ENCODE measurements around the gene RCAN3. TPM values are rescaled to one million over a fixed set of nuclear protein-coding genes. Genes with fewer than 3 reads are reported as not detected.

The RCAN3 gene
- 0.09 and 0.51 TPM in 2 replicates for total RNA-seq (2011; cell fraction: chromatin; rRNA removed; ENCODE audit: low replicate concordance)
- total RNA-seq (2011; cell fraction: nucleolus; rRNA removed), result under 0.01 TPM in 1 of 2 replicates, not detected in the other
- total RNA-seq (2011; cell fraction: nucleoplasm; rRNA removed), result 0.23 and 0.37 TPM in 2 replicates
- total RNA-seq (2014; rRNA removed), result 0.24 and 1.4 TPM in 2 replicates
- 0.29 and 0.33 TPM in 2 replicates for total RNA-seq (2014; rRNA removed; fragmentation: Illumina TruSeq; extraction: Trizol)
- total RNA-seq (2015; rRNA removed; fragmentation: Illumina TruSeq; extraction: Trizol), result 0.26 and 0.43 TPM in 2 replicates
- total RNA-seq (2021), result 0.42 and 0.84 TPM in 2 replicates
- 0.07 and 0.45 TPM in 2 replicates for polyA plus RNA-seq (2011; rRNA removed)
- polyA plus RNA-seq (2011; cell fraction: cytosol; rRNA removed), result 0.09 and 0.16 TPM in 2 replicates
- 0.27 and 0.36 TPM in 2 replicates for polyA plus RNA-seq (2011; cell fraction: nucleus; rRNA removed)
- 0.58 and 0.69 TPM in 2 replicates for polyA plus RNA-seq (2012)
- 0.43 and 0.55 TPM in 2 replicates for polyA plus RNA-seq (2014; fragmentation: Illumina TruSeq; extraction: Trizol)
- polyA plus RNA-seq (2014; fragmentation: Nextera tagmentation; extraction: Ambion mirVana), result under 1 TPM; 0.10 to 0.11 TPM
- 0.23 and 1.4 TPM in 2 replicates for polyA plus RNA-seq (2014; rRNA removed)
- polyA minus RNA-seq (2011; rRNA and poly(A)+ RNA removed), result 0.18 and 0.35 TPM in 2 replicates
- polyA minus RNA-seq (2011; cell fraction: cytosol; rRNA and poly(A)+ RNA removed), result 1.4 TPM in 1 of 2 replicates, not detected in the other
- polyA minus RNA-seq (2011; cell fraction: nucleus; rRNA and poly(A)+ RNA removed), result not detected in 2 replicates
- percentile 34 among the genes with signal in this experiment for Bru-seq, nascent RNA
- BruChase-seq, experiment 1, labeled RNA remaining after a 2-hour chase, result percentile 29 among the genes with signal in this experiment
- BruChase-seq, experiment 2, labeled RNA remaining after a 6-hour chase, result percentile 33 among the genes with signal in this experiment
- long read RNA-seq, experiment 1, full-length matches to known transcripts, result 3 of 5 reads
- long read RNA-seq, experiment 1, partial matches to known transcripts, result 1 of 5 reads
- long read RNA-seq, experiment 1, other reads (novel, unspliced or antisense), result 1 of 5 reads
- long read RNA-seq, experiment 2, result 0 reads
- long read RNA-seq, experiment 3, result 0 reads

DNA sequence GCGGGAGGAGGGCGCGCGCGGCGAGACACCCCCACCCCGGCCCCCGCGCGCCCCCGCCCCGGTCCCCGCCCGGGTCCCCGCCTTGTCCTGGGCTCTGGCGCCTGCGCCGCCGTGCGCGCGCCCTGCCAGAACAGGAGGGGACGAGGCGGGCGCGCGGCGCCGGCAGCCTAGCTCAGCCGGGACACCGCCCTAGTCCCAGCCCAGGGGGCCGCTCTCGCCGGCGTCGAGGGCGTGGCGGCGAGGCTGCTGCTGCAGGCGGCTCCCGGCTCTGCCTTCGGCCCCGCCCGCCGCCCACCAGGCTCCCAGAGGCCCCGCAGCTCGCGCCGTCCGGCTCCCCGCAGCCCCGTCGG is at the start of gene RCAN3:
Gene RCAN3 (plus strand): TSS at position 128 of the 350 bp plus-strand sequence. CDS start 11,537 bp downstream, outside the sequence.
- peak; percentile 96 for ATAC-seq
- H3K27me3 ChIP-seq (ENCODE audit: control insufficient read depth in 2 of 2, insufficient read depth in 2 of 2, low read length in 2 of 2), result peaks cover 33 to 43% of the 10 kb centered on the region in 2 experiments
- peak within 1 kb of the TSS; percentile 92 for H3K4me2 ChIP-seq (ENCODE audit: insufficient read depth, low read length)
- peak within 1 kb of the TSS; percentile 67 for H3K4me3 ChIP-seq
- intact Hi-C loops (cut with micrococcal nuclease), result loop anchor here (5.0 kb wide), 1 partner anchor 85 kb away; the partner anchor contains the start of gene NIPAL3
- POLR2A ChIA-PET, result interaction anchor here (0.8 to 1.3 kb wide), 5 partner anchors 9 to 84 kb away, joined by 3 to 5 read pairs (median 3); no protein-coding TSS in a partner anchor
- WGBS (ENCODE audit: insufficient coverage, low coverage, missing lambda C conversion rate), result 0% methylated on average over 16 of the region's 53 CpGs
- no TSS peak for BruUV-seq (replicated peaks)
- no peaks in the 10 kb centered on the region for H3K79me2 ChIP-seq (ENCODE audit: control insufficient read depth, insufficient read depth, low read length)
- no peak for FAIRE-seq
- no peaks in the 10 kb centered on the region for H3K9me1 ChIP-seq (ENCODE audit: control insufficient read depth, insufficient read depth, low read length)
- H2AFZ ChIP-seq (ENCODE audit: low read depth, low read length), result peak within 1 kb of the TSS; percentile 97
- peaks cover 18 to 22% of the 10 kb centered on the region in 2 experiments for H3K4me1 ChIP-seq (replicated peaks in 1 of 2; ENCODE audit: control insufficient read depth in 2 of 2, insufficient read depth in 2 of 2, low read length in 2 of 2)
- 0 out of 2 replicates have a peak, but pooled peaks cover 3% of the 10 kb centered on the region for H4K20me1 ChIP-seq (replicated peaks; ENCODE audit: control insufficient read depth, insufficient read depth, low read length)
- in situ Hi-C loops (cut with MboI), result no loop called here
- H3K9ac ChIP-seq (ENCODE audit: insufficient read depth in 1 of 2, low read depth in 2 of 2, low read length in 2 of 2), result peak within 1 kb of the TSS; percentile 76 to 92
- CTCF ChIA-PET (ENCODE audit: low intra/inter-chr PET ratio), result no interaction called here
- no peaks in the 10 kb centered on the region for H3K9me3 ChIP-seq (replicated peaks; ENCODE audit: control insufficient read depth, insufficient read depth, low read depth, low read length)
- no peaks in the 10 kb centered on the region for H3K36me3 ChIP-seq (ENCODE audit: control insufficient read depth, insufficient read depth, low read length)
- peak within 1 kb of the TSS; percentile 78 for H3K27ac ChIP-seq (ENCODE audit: extremely low read depth, low read depth, low read length)
- peak; percentile 95 to 98 (median 97) for DNase-seq (ENCODE audit: extremely low read depth in 1 of 4, low spot score in 3 of 4)
- TF ChIP-seq NRF1 (conservative IDR thresholded peaks at IDR 0.05 in 1 of 2, IDR thresholded peaks at IDR 0.05 in 1 of 2) (peak; percentile 65 to 73; a peak in 2 of 4 replicates), NONO (IDR thresholded peaks at IDR 0.05; ENCODE audit: low read depth in 2 of 2, low read length in 1 of 2) (peak in 1 of 2 experiments; percentile 73; a peak in 1 of 4 replicates), SAFB2 (IDR thresholded peaks at IDR 0.05; ENCODE audit: borderline replicate concordance, low read depth, low read length, severe bottlenecking) (no peak), CBX1 (IDR thresholded peaks at IDR 0.05; ENCODE audit: low read depth) (no peak), MEIS2 (IDR thresholded peaks at IDR 0.05; ENCODE audit: partially characterized antibody) (peak; percentile 24), TBP (optimal IDR thresholded peaks at IDR 0.05; ENCODE audit: low read depth, low read length) (no peak), RB1 (IDR thresholded peaks at IDR 0.05; ENCODE audit: low read depth) (peak; percentile 69), POLR3G (IDR thresholded peaks at IDR 0.05; ENCODE audit: extremely low read depth, insufficient read length, insufficient replicate concordance) (no peak), RBM17 (IDR thresholded peaks at IDR 0.05; ENCODE audit: borderline replicate concordance, low read depth, low read length) (no peak), GATAD2B (IDR thresholded peaks at IDR 0.05; ENCODE audit: borderline replicate concordance) (peak; percentile 86)
- TF ChIP-seq, protein P1, sequence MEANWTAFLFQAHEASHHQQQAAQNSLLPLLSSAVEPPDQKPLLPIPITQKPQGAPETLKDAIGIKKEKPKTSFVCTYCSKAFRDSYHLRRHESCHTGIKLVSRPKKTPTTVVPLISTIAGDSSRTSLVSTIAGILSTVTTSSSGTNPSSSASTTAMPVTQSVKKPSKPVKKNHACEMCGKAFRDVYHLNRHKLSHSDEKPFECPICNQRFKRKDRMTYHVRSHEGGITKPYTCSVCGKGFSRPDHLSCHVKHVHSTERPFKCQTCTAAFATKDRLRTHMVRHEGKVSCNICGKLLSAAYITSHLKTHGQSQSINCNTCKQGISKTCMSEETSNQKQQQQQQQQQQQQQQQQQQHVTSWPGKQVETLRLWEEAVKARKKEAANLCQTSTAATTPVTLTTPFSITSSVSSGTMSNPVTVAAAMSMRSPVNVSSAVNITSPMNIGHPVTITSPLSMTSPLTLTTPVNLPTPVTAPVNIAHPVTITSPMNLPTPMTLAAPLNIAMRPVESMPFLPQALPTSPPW (CRISPR knock-in tag; IDR thresholded peaks at IDR 0.05), result peak; percentile 96
- TF ChIP-seq, protein P2, sequence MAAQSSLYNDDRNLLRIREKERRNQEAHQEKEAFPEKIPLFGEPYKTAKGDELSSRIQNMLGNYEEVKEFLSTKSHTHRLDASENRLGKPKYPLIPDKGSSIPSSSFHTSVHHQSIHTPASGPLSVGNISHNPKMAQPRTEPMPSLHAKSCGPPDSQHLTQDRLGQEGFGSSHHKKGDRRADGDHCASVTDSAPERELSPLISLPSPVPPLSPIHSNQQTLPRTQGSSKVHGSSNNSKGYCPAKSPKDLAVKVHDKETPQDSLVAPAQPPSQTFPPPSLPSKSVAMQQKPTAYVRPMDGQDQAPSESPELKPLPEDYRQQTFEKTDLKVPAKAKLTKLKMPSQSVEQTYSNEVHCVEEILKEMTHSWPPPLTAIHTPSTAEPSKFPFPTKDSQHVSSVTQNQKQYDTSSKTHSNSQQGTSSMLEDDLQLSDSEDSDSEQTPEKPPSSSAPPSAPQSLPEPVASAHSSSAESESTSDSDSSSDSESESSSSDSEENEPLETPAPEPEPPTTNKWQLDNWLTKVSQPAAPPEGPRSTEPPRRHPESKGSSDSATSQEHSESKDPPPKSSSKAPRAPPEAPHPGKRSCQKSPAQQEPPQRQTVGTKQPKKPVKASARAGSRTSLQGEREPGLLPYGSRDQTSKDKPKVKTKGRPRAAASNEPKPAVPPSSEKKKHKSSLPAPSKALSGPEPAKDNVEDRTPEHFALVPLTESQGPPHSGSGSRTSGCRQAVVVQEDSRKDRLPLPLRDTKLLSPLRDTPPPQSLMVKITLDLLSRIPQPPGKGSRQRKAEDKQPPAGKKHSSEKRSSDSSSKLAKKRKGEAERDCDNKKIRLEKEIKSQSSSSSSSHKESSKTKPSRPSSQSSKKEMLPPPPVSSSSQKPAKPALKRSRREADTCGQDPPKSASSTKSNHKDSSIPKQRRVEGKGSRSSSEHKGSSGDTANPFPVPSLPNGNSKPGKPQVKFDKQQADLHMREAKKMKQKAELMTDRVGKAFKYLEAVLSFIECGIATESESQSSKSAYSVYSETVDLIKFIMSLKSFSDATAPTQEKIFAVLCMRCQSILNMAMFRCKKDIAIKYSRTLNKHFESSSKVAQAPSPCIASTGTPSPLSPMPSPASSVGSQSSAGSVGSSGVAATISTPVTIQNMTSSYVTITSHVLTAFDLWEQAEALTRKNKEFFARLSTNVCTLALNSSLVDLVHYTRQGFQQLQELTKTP (IDR thresholded peaks at IDR 0.05; ENCODE audit: low read depth in 1 of 2, partially characterized antibody in 2 of 2), result no peak

All from K562 (cell line).